A549 treated with RU486 at 1 μM for 4 hours (cell line): ENCODE data around the gene ACTG2. TPM values are rescaled to one million over a fixed set of nuclear protein-coding genes. Genes with fewer than 3 reads are reported as not detected.

Source experiments
- total RNA-seq: library from RNA; stranded (reverse); fragments of 200-300 nt; extraction: Qiagen RNA extraction; gene quantifications from 5 replicates; pipeline ENCODE4 v1.2.3, GENCODE V29; 2022; ENCODE audit warnings: low read depth

The ACTG2 gene
- total RNA-seq, result 0.17 to 0.43 TPM (median 0.29 TPM) in 4 of 5 replicates, not detected in the other

DNA sequence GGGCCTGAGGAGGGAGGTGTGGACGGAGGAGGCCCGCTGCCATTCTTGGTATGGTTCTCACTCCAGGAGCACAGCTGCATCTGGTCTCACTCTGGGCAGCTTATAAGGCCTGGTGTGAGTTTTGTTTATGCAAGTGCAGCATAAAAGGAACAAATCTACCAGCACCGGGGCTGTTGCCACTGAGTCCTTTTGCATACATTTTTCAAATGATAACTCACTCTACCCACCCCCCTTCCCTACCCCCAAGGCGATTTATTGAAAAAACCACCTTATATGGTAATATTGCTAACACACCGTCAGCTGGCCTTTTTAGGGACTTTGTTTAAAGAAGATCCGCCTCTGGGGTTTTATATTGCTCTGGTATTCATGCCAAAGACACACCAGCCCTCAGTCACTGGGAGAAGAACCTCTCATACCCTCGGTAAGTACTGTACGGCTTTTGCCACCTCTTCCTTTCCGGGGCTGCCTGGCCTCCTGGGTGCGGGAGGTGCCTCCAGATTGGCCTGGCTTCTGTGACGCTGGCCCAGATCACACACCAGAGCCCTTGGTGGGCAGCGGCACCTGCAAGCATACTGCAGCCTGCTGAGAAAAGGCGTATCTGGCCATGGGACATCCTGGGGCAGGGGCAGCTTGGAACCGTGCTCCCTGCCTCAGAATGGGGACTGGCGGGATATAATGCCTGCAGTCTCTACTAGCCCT lies at the start of gene ACTG2:
Gene ACTG2 (plus strand): TSS at position 378 of the 699 bp plus-strand sequence. CDS start 8,304 bp downstream, outside the sequence.

DNA sequence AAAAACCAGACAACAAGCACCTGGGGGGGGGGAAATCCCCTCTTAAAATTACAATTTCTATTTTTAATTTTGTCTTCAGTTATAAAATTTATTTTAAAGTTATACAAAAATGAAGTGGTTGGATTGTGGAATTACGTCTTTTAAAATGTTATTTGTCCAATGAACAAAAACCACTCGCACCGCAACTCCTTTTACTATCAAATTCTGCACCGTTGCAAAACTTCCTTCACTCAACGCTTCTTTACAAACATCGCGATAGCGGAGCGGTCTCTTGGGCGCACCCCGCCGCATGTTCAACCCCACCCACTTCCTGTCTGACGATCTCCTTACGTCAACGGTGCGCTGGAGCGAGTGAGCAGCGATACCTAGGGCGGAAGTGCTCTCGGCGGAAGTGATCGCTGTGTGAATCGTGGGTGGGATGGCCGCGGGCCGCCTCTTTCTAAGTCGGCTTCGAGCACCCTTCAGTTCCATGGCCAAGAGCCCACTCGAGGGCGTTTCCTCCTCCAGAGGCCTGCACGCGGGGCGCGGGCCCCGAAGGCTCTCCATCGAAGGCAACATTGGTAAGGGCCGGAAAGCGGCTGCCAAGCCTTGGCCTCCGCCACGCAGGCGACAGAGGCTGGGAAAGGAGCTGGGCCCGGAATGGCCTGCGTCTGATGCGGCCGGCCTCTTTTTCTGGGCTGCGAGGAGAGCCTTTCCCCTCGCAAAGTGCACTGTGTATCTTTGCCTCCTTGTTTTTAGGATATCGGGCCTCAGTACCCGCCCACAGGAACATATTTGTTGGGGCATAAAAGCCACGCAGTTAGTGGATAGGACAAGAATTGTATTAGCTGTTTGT lies 33.9 kb downstream of the ACTG2 start, which contains the start of gene DGUOK:
Gene DGUOK (plus strand): TSS at position 388 of the 835 bp plus-strand sequence. CDS start 31 bp downstream, at position 419.

Other genes with a start within 250 kb of the ACTG2 start
- gene TPRKB, start 155.7 kb upstream of the ACTG2 start, total RNA-seq, result 54.6 to 111 TPM (median 78.1 TPM) in 5 replicates
- gene DUSP11, start 112.9 kb upstream of the ACTG2 start, total RNA-seq, result 31.7 to 45.4 TPM (median 41.7 TPM) in 5 replicates
- not detected in 5 replicates for gene C2orf78, start 108.8 kb upstream of the ACTG2 start, total RNA-seq
- gene STAMBP, start 64.0 kb upstream of the ACTG2 start, total RNA-seq, result 41.9 to 53.9 TPM (median 50.5 TPM) in 5 replicates
- gene DGUOK, start 33.9 kb downstream of the ACTG2 start, total RNA-seq, result 147 to 170 TPM (median 148 TPM) in 5 replicates
- gene TET3, start 91.9 kb downstream of the ACTG2 start, total RNA-seq, result 4.5 to 7.5 TPM (median 7.2 TPM) in 5 replicates